Measurements from ENCODE around the gene FHIT.

Gene FHIT

GRCh38 chr3:59873576-59874230, 1377.5 kb downstream of the FHIT start:
- DNase-seq (ENCODE audit: low read depth in 1 of 2, low spot score in 1 of 2) = no peak

GRCh38 chr3:59872128-59872527, 1379.1 kb downstream of the FHIT start:
- no peak for DNase-seq (ENCODE audit: low read depth in 1 of 2, low spot score in 1 of 2)

- DNase-seq (ENCODE audit: low read depth in 1 of 2, low spot score in 1 of 2) = no peak
Observed at GRCh38 chr3:59867185-59868002, 1383.9 kb downstream of the FHIT start.

- DNase-seq (ENCODE audit: low read depth in 1 of 2, low spot score in 1 of 2) = no peak
Observed at GRCh38 chr3:59866076-59866475, 1385.2 kb downstream of the FHIT start.

- DNase-seq (ENCODE audit: low read depth in 1 of 2, low spot score in 1 of 2) = no peak
Observed at GRCh38 chr3:59865351-59865750, 1385.9 kb downstream of the FHIT start.

GRCh38 chr3:59862686-59863085, 1388.6 kb downstream of the FHIT start:
- no peak for DNase-seq (ENCODE audit: low read depth in 1 of 2, low spot score in 1 of 2)

- DNase-seq (ENCODE audit: low read depth in 1 of 2, low spot score in 1 of 2) = peak; percentile 33 to 67
Observed at GRCh38 chr3:59857589-59858346, 1393.5 kb downstream of the FHIT start.

GRCh38 chr3:59856934-59857460, 1394.3 kb downstream of the FHIT start:
- no peak for DNase-seq (ENCODE audit: low read depth in 1 of 2, low spot score in 1 of 2)

- no peak for DNase-seq (ENCODE audit: low read depth in 1 of 2, low spot score in 1 of 2)
Observed at GRCh38 chr3:59854061-59854709, 1397.1 kb downstream of the FHIT start.

GRCh38 chr3:59850417-59850816, 1400.8 kb downstream of the FHIT start:
- DNase-seq (ENCODE audit: low read depth in 1 of 2, low spot score in 1 of 2) = no peak

- DNase-seq (ENCODE audit: low read depth in 1 of 2, low spot score in 1 of 2) = no peak
Observed at GRCh38 chr3:59845386-59845785, 1405.9 kb downstream of the FHIT start.

- DNase-seq (ENCODE audit: low read depth in 1 of 2, low spot score in 1 of 2) = no peak
Observed at GRCh38 chr3:59843821-59844220, 1407.4 kb downstream of the FHIT start.

- DNase-seq (ENCODE audit: low read depth in 1 of 2, low spot score in 1 of 2) = no peak
Observed at GRCh38 chr3:59839810-59840515, 1411.3 kb downstream of the FHIT start.

- DNase-seq (ENCODE audit: low read depth in 1 of 2, low spot score in 1 of 2) = no peak
Observed at GRCh38 chr3:59839283-59839682, 1412.0 kb downstream of the FHIT start.

- no peak for DNase-seq (ENCODE audit: low read depth in 1 of 2, low spot score in 1 of 2)
Observed at GRCh38 chr3:59836531-59836930, 1414.7 kb downstream of the FHIT start.

GRCh38 chr3:59832702-59833101, 1418.5 kb downstream of the FHIT start:
- DNase-seq (ENCODE audit: low read depth in 1 of 2, low spot score in 1 of 2) = no peak

- DNase-seq (ENCODE audit: low read depth in 1 of 2, low spot score in 1 of 2) = no peak
Observed at GRCh38 chr3:59832241-59832640, 1419.0 kb downstream of the FHIT start.

GRCh38 chr3:59831394-59831793, 1419.9 kb downstream of the FHIT start:
- no peak for DNase-seq (ENCODE audit: low read depth in 1 of 2, low spot score in 1 of 2)

- DNase-seq (ENCODE audit: low read depth in 1 of 2, low spot score in 1 of 2) = no peak
Observed at GRCh38 chr3:59829527-59829926, 1421.7 kb downstream of the FHIT start.

- no peak for DNase-seq (ENCODE audit: low read depth in 1 of 2, low spot score in 1 of 2)
Observed at GRCh38 chr3:59824876-59825275, 1426.4 kb downstream of the FHIT start.

- no peak for DNase-seq (ENCODE audit: low read depth in 1 of 2, low spot score in 1 of 2)
Observed at GRCh38 chr3:59821274-59821673, 1430.0 kb downstream of the FHIT start.

Data from stimulated activated CD4-positive, alpha-beta T cell treated with anti-CD3 and anti-CD28 coated beads, Interleukin-15, amount 100 ng/mL, for 1 hour (primary cell).